Smooth muscle cell (in vitro differentiated cells): ENCODE data around the gene CYB5A. TPM values are rescaled to one million over a fixed set of nuclear protein-coding genes. Genes with fewer than 3 reads are reported as not detected.

Experiments
- DNase-seq: peaks from one replicate; lab custom pipeline; 2025; ENCODE audit not compliant: unreplicated experiment; lab: John Stamatoyannopoulos, UW
- H2AFZ ChIP-seq: fragments of 200-600 bp; sonication (generic); 2 replicates; pipeline ENCODE4 v1.6.0; 2016; ENCODE audit warnings: antibody characterized with exemption, low read depth, mild to moderate bottlenecking
- H3F3A ChIP-seq: fragments of 200-600 bp; sonication (generic); 2 replicates; pipeline ENCODE4 v1.6.0; 2017; ENCODE audit warnings: antibody characterized with exemption, low read depth
- H3K27ac ChIP-seq: fragments of 200-600 bp; sonication (generic); 2 replicates; pipeline ENCODE4 v1.5.1; 2016; ENCODE audit warnings: low read depth, mild to moderate bottlenecking
- H3K27me3 ChIP-seq: fragments of 200-600 bp; sonication (generic); 2 replicates; pipeline ENCODE4 v1.6.1; 2016; ENCODE audit warnings: low read depth, mild to moderate bottlenecking
- H3K36me3 ChIP-seq: fragments of 200-600 bp; sonication (generic); 2 replicates; pipeline ENCODE4 v1.5.1; 2016; ENCODE audit warnings: low read depth
- H3K4me1 ChIP-seq: fragments of 200-600 bp; sonication (generic); 2 replicates; pipeline ENCODE4 v1.5.1; 2016; ENCODE audit warnings: low read depth
- H3K4me2 ChIP-seq: fragments of 200-600 bp; sonication (generic); 2 replicates; pipeline ENCODE4 v1.6.0; 2016; ENCODE audit warnings: mild to moderate bottlenecking
- H3K4me3 ChIP-seq: fragments of 200-600 bp; sonication (generic); 2 replicates; pipeline ENCODE4 v1.5.1; 2016; ENCODE audit warnings: mild to moderate bottlenecking
- H3K79me2 ChIP-seq: fragments of 200-600 bp; sonication (generic); 2 replicates; pipeline ENCODE4 v1.6.0; 2016; ENCODE audit warnings: low read depth, mild to moderate bottlenecking
- H3K9ac ChIP-seq: fragments of 200-600 bp; sonication (generic); 2 replicates; pipeline ENCODE4 v1.6.0; 2016; ENCODE audit warnings: low read depth
- H3K9me3 ChIP-seq: fragments of 200-600 bp; sonication (generic); replicated peaks from 2 replicates; pipeline ENCODE4 v1.5.1; 2016; ENCODE audit warnings: low read depth
- H4K20me1 ChIP-seq: fragments of 200-600 bp; sonication (generic); 2 replicates; pipeline ENCODE4 v1.6.0; 2016; ENCODE audit warnings: low read depth
- WGBS: methylation state at CpG from one replicate; pipeline ENCODE4 v1.1.7; 2016; ENCODE audit warnings: low lambda C conversion rate; 5-methylcytosine and 5-hydroxymethylcytosine counted together
- polyA plus RNA-seq: library from polyadenylated mRNA; unstranded; fragments of >200 nt; fragmentation: Nextera tagmentation; extraction: Ambion mirVana; gene quantifications from 2 replicates; pipeline ENCODE4 v1.2.1, GENCODE V29; 2016
- total RNA-seq: library from RNA; depleted of rRNA; stranded (reverse); fragments of >200 nt; gene quantifications from 2 replicates; pipeline ENCODE4 v1.2.3, GENCODE V29; 2014
- TF ChIP-seq, protein P1 (sequence below): fragments of 200-600 bp; sonication (generic); IDR thresholded peaks from 2 replicates; pipeline ENCODE4 v1.5.1; 2017; ENCODE audit warnings: borderline replicate concordance, mild to moderate bottlenecking, antibody characterized with exemption; ENCODE audit not compliant: insufficient read depth, poor library complexity, severe bottlenecking

CYB5A gene
- total and polyA plus RNA-seq, 2 experiments from 2014 or later = 52.8 to 83.2 TPM

DNA sequence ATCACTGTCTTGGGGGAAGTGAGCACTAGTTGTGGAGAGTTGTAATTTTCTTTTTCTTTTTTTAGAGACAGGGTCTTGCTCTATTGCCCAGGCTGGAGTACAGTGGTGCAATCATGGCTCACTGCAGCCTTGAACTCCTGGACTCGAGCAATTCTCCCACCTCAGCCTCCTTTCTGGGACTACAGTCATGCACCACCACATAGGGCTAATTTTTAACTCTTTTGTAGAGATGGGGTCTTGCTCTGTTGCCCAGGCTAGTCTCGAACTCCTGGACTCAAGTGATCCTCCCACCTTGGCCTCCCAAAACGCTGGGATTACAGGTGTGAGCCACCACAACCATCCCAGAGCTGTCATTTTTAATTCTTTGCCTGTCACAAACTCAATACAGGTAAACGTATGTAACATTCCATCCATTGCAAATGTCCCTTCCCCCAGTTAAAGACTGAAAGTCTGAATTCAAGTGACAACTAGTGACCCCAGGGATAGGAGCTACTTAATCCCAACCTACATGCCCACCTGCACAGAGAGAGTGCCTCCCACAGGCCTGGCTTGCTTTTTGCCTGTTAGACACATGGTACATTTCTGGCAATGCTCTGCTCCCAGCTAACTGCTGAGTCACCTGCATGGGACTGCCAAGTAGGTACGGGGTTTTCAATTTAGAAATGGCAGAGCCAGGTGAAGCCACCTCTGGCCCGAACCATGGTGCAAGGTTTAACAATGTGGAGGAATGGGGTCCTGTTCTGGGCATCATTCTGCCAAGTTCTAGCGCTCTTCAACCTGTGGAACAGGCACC lies 60.6 kb downstream of the CYB5A start:
- no peaks in the 10 kb centered on the region for H3F3A ChIP-seq
- no peaks in the 10 kb centered on the region for H4K20me1 ChIP-seq
- no peak overlapping the region for H3K9ac ChIP-seq
- H3K9me3 ChIP-seq = no peaks in the 10 kb centered on the region
- H3K27ac ChIP-seq = no peak overlapping the region
- no peaks in the 10 kb centered on the region for H3K79me2 ChIP-seq
- no peak overlapping the region for H2AFZ ChIP-seq
- H3K4me1 ChIP-seq = no peaks in the 10 kb centered on the region
- 89% methylated on average over 7 of the region's 7 CpGs for WGBS
- H3K4me3 ChIP-seq = no peak overlapping the region
- TF ChIP-seq, protein P1, sequence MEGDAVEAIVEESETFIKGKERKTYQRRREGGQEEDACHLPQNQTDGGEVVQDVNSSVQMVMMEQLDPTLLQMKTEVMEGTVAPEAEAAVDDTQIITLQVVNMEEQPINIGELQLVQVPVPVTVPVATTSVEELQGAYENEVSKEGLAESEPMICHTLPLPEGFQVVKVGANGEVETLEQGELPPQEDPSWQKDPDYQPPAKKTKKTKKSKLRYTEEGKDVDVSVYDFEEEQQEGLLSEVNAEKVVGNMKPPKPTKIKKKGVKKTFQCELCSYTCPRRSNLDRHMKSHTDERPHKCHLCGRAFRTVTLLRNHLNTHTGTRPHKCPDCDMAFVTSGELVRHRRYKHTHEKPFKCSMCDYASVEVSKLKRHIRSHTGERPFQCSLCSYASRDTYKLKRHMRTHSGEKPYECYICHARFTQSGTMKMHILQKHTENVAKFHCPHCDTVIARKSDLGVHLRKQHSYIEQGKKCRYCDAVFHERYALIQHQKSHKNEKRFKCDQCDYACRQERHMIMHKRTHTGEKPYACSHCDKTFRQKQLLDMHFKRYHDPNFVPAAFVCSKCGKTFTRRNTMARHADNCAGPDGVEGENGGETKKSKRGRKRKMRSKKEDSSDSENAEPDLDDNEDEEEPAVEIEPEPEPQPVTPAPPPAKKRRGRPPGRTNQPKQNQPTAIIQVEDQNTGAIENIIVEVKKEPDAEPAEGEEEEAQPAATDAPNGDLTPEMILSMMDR = no peak
- H3K4me2 ChIP-seq = no peak overlapping the region
- no peak for DNase-seq
- no peaks in the 10 kb centered on the region for H3K27me3 ChIP-seq
- no peaks in the 10 kb centered on the region for H3K36me3 ChIP-seq

DNA sequence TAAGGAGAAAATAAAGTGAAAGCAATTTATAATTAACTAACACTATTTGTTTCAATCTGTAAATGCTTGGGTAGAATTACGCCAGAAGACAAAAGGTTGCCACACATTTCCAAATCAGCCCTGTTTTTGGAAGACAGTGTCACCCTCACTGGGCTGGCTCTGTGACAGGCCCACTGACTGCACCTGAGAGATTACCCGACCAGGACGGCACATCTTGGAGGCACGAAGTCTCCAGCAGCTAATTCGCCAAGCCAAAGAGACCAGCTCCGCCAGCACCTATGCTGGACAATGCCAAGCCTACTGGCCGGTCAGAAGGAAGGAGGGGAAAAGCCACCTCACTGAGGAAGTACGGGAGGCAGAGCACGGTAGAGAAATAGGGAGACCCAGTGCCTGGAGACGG lies 61.9 kb downstream of the CYB5A start:
- Histone ChIP-seq H3K9ac (no peak overlapping the region), H4K20me1 (no peaks in the 10 kb centered on the region), H3K4me2 (no peak overlapping the region), H3K4me1 (no peaks in the 10 kb centered on the region), H3K4me3 (no peak overlapping the region), H3K9me3 (no peaks in the 10 kb centered on the region), H3F3A (no peaks in the 10 kb centered on the region), H3K79me2 (no peaks in the 10 kb centered on the region), H3K27ac (no peak overlapping the region), H3K27me3 (no peaks in the 10 kb centered on the region), H2AFZ (no peak overlapping the region), H3K36me3 (no peaks in the 10 kb centered on the region)
- no peak for DNase-seq
- 97% methylated on average over 10 of the region's 10 CpGs for WGBS
- TF ChIP-seq, protein P1 = no peak

DNA sequence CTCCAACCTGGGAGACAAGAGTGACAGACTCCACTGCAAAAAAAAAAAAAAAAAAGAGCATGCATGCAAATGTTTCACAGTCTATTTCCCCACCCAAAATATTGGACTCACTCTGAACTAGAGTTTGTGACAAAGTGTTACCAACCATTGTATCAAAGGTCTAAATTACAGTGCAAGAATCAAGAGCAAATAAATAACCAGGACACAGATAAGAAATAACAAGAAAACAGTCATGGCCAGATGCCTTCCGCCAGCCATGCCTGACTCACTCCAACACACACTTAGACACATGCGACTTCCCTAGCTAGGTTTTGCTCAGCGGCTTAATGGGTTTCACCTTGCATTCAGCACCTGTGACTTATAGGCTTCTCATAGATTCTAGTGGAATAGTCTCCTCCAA lies 62.8 kb downstream of the CYB5A start:
- no peak overlapping the region for H3K27ac ChIP-seq
- no peaks in the 10 kb centered on the region for H4K20me1 ChIP-seq
- TF ChIP-seq, protein P1 = no peak
- no peaks in the 10 kb centered on the region for H3K79me2 ChIP-seq
- no peak overlapping the region for H2AFZ ChIP-seq
- H3K9ac ChIP-seq = no peak overlapping the region
- H3K27me3 ChIP-seq = no peaks in the 10 kb centered on the region
- 82% methylated on average over 3 of the region's 3 CpGs for WGBS
- no peaks in the 10 kb centered on the region for H3K36me3 ChIP-seq
- no peak overlapping the region for H3K4me2 ChIP-seq
- no peaks in the 10 kb centered on the region for H3K4me1 ChIP-seq
- H3K4me3 ChIP-seq = no peak overlapping the region
- H3F3A ChIP-seq = no peaks in the 10 kb centered on the region
- no peaks in the 10 kb centered on the region for H3K9me3 ChIP-seq
- no peak for DNase-seq

DNA sequence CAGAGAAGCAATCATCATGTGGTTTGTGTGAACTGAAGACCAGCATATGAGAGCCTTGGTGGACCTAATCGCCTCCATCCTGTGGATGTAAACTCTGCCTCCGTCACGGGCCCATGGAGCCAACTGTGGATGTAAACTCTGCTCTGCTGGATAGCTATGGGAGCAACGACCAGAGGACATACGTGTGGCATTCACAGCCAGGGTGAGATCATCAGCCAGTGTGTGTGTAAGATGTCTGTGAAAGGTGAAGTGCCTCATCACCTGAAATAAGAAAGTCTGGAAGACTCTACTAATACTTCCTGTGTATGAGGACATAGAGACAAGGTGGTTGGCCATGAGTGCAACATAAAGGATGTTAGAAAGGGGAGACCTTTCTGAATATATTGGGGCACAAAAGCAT lies 63.5 kb downstream of the CYB5A start:
- H3F3A ChIP-seq = no peaks in the 10 kb centered on the region
- 94% methylated on average over 5 of the region's 5 CpGs for WGBS
- no peak for DNase-seq
- H4K20me1 ChIP-seq = no peaks in the 10 kb centered on the region
- H3K4me1 ChIP-seq = no peaks in the 10 kb centered on the region
- TF ChIP-seq, protein P1 = no peak
- no peaks in the 10 kb centered on the region for H3K79me2 ChIP-seq
- no peaks in the 10 kb centered on the region for H3K36me3 ChIP-seq
- H3K27ac ChIP-seq = no peak overlapping the region
- no peak overlapping the region for H3K4me2 ChIP-seq
- H3K9me3 ChIP-seq = no peaks in the 10 kb centered on the region
- H2AFZ ChIP-seq = no peak overlapping the region
- H3K27me3 ChIP-seq = no peaks in the 10 kb centered on the region
- no peak overlapping the region for H3K9ac ChIP-seq
- no peak overlapping the region for H3K4me3 ChIP-seq
